Thyroid gland (tissue), 4 donors: Measurements from ENCODE around the gene TH.
"Not testable (repeated sequence)": the region's sequence is repeated elsewhere in the genome, so short reads cannot be mapped to it uniquely, and the experiment has no call there.

Experiments used
- POLR2A ChIP-seq, 2 donors: fragments of 450-650 bp; IDR thresholded peaks; one replicate each; pipeline ENCODE4 v1.6.1; 2017; ENCODE audit warnings: antibody characterized with exemption in 2 of 2, mild to moderate bottlenecking in 2 of 2, moderate library complexity in 1 of 2
- TF ChIP-seq, protein P1 (sequence below), 6 experiments: fragments of 200-600 bp in 3 of 6; fragments of 450-650 bp in 3 of 6; sonication (generic) in 3 of 6; IDR thresholded peaks; one replicate each; pipeline ENCODE4 v1.5.1; 2016 to 2019; ENCODE audit warnings: antibody characterized with exemption in 6 of 6, mild to moderate bottlenecking in 2 of 6, inconsistent platforms in 1 of 6, moderate library complexity in 1 of 6

DNA sequence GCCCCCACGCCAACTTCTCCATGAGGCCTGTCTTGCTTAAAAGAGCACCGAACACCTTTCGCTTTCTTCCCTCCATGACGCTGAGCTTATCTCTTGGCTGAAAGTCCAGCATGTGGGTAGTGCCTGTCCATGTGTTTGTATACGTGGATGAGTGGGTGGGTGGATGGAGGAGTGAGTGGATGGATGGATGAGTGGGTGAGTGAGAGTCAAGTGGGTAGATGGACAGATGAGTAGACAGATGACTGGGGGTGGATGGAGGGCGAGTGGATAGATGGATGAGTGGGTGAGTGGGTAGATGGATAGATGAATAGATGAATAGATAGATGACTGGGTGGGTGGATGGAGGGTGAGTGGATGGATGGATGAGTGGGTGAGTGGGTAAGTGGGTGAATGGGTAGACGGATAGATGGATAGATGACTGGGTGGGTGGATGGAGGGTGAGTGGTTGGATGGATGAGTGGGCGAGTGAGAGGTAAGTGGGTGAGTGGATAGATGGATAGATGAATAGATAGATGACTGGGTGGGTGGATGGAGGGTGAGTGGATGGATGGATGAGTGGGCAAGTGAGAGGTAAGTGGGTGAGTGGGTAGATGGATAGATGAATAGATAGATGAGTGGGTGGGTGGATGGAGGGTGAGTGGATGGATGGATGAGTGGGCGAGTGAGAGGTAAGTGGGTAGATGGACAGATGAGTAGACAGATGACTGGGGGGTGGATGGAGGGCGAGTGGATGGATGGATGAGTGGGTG, 46.7 kb downstream of the TH start:
- TF ChIP-seq, protein P1, sequence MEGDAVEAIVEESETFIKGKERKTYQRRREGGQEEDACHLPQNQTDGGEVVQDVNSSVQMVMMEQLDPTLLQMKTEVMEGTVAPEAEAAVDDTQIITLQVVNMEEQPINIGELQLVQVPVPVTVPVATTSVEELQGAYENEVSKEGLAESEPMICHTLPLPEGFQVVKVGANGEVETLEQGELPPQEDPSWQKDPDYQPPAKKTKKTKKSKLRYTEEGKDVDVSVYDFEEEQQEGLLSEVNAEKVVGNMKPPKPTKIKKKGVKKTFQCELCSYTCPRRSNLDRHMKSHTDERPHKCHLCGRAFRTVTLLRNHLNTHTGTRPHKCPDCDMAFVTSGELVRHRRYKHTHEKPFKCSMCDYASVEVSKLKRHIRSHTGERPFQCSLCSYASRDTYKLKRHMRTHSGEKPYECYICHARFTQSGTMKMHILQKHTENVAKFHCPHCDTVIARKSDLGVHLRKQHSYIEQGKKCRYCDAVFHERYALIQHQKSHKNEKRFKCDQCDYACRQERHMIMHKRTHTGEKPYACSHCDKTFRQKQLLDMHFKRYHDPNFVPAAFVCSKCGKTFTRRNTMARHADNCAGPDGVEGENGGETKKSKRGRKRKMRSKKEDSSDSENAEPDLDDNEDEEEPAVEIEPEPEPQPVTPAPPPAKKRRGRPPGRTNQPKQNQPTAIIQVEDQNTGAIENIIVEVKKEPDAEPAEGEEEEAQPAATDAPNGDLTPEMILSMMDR (IDR thresholded peaks at IDR 0.05) = not testable (repeated sequence)
- TF ChIP-seq POLR2A (IDR thresholded peaks at IDR 0.05) = not testable (repeated sequence)
